GM12878 (cell line): ENCODE data around the gene GORASP1. TPM values are rescaled to one million over a fixed set of nuclear protein-coding genes. Genes with fewer than 3 reads are reported as not detected.

Experiments
- ATAC-seq: fragments of 200-7000 bp; cut with Tn5 transposase; 3 replicates; pipeline ENCODE4 v1.9.1; 2020; ENCODE audit warnings: mild to moderate bottlenecking, moderate library complexity
- BruUV-seq: library from RNA; stranded (reverse); fragments of 400-500 nt; replicated peaks from 2 replicates; lab custom pipeline; 2021; lab: Mats Ljungman, UMichigan
- CTCF ChIA-PET: fragments of 300-600 bp; sonication (Branson Sonifier 250); formaldehyde crosslinking; extraction: SDS; loops from one replicate; lab custom pipeline; 2021; ENCODE audit warnings: inconsistent platforms; lab: Yijun Ruan, JAX
- POLR2A ChIA-PET: fragments of 350-600 bp; formaldehyde crosslinking; extraction: SDS; loops from one replicate; lab custom pipeline; 2021; ENCODE audit warnings: inconsistent platforms; lab: Charles Lee
- RAD21 ChIA-PET: fragments of 300-600 bp; sonication (Branson Sonifier 250); formaldehyde crosslinking; loops from one replicate; lab custom pipeline; 2023; ENCODE audit warnings: antibody characterized with exemption; ENCODE audit not compliant: unreplicated experiment; lab: Charles Lee
- SMC1A ChIA-PET: fragments of 300-600 bp; sonication (Branson Sonifier 250); formaldehyde crosslinking; loops from one replicate; lab custom pipeline; 2023; ENCODE audit not compliant: unreplicated experiment, uncharacterized antibody; lab: Charles Lee
- DNase-seq: peaks from one replicate; pipeline ENCODE4 v3.0.0-alpha.2; 2011; ENCODE audit warnings: low read depth, low spot score
- FAIRE-seq: peaks from 3 replicates; lab custom pipeline; 2011; peaks lifted over from hg19 to GRCh38; lab: Jason Lieb, UNC
- H2AFZ ChIP-seq: 2 replicates; pipeline ENCODE4 v1.6.0; 2011; ENCODE audit warnings: low read depth, low read length, control low read depth; ENCODE audit not compliant: control insufficient read depth
- H3K27ac ChIP-seq: 2 replicates; pipeline ENCODE4 v1.5.1; 2011; ENCODE audit warnings: control low read depth; ENCODE audit not compliant: control insufficient read depth, insufficient read depth
- H3K27me3 ChIP-seq, 2 experiments: replicated peaks in 1 of 2; 2 replicates each; pipeline versions ENCODE4 v1.6.0 to v1.6.1; 2011; ENCODE audit warnings: low read length in 1 of 2; ENCODE audit not compliant: control insufficient read depth in 2 of 2, insufficient read depth in 2 of 2
- H3K36me3 ChIP-seq, 2 experiments: 2 replicates each; pipeline ENCODE4 v1.5.1; 2011; ENCODE audit warnings: low read length in 1 of 2; ENCODE audit not compliant: control insufficient read depth in 2 of 2, insufficient read depth in 2 of 2
- H3K4me1 ChIP-seq: 2 replicates; pipeline ENCODE4 v1.6.1; 2011; ENCODE audit warnings: mild to moderate bottlenecking, low read length, moderate library complexity, mixed read lengths; ENCODE audit not compliant: control insufficient read depth, insufficient read depth
- H3K4me2 ChIP-seq: 2 replicates; pipeline ENCODE4 v1.6.0; 2011; ENCODE audit warnings: control low read depth; ENCODE audit not compliant: control insufficient read depth, insufficient read depth
- H3K4me3 ChIP-seq: fragments of 200-600 bp; sonication (generic); 2 replicates; pipeline ENCODE4 v1.5.1; 2016
- H3K79me2 ChIP-seq: 2 replicates; pipeline ENCODE4 v1.6.0; 2011; ENCODE audit warnings: low read length; ENCODE audit not compliant: control insufficient read depth, insufficient read depth
- H3K9ac ChIP-seq: 2 replicates; pipeline ENCODE4 v1.8.0; 2011; ENCODE audit warnings: low read length, control low read depth, mixed read lengths; ENCODE audit not compliant: control insufficient read depth, insufficient read depth
- H3K9me3 ChIP-seq: replicated peaks from 3 replicates; pipeline ENCODE4 v1.5.1; 2011; ENCODE audit warnings: mild to moderate bottlenecking, low read length; ENCODE audit not compliant: control insufficient read depth, insufficient read depth
- H4K20me1 ChIP-seq: 2 replicates; pipeline ENCODE4 v1.6.0; 2011; ENCODE audit not compliant: control insufficient read depth, insufficient read depth
- EGR1 ChIP-seq, 2 experiments: IDR thresholded peaks; 1 replicate in 1 of 2; 2 replicates in 1 of 2; pipeline ENCODE4 v1.6.1; 2011 to 2012; ENCODE audit warnings: low read depth in 2 of 2, low read length in 2 of 2, borderline replicate concordance in 1 of 2, mild to moderate bottlenecking in 1 of 2, moderate library complexity in 1 of 2
- JUNB ChIP-seq: IDR thresholded peaks from 2 replicates; pipeline ENCODE4 v1.6.1; 2016; ENCODE audit warnings: antibody characterized with exemption, mild to moderate bottlenecking
- MEF2B ChIP-seq: fragments of 450-650 bp; IDR thresholded peaks from 2 replicates; pipeline ENCODE4 v1.6.1; 2018; ENCODE audit warnings: mild to moderate bottlenecking, moderate library complexity; ENCODE audit not compliant: partially characterized antibody, poor library complexity, severe bottlenecking
- RUNX3 ChIP-seq: IDR thresholded peaks from 2 replicates; pipeline ENCODE4 v1.6.1; 2012; ENCODE audit warnings: low read length, inconsistent platforms
- TBL1XR1 ChIP-seq: IDR thresholded peaks from 2 replicates; pipeline ENCODE4 v1.6.1; 2012; ENCODE audit warnings: low read depth, low read length, improper control_type of control experiment
- YBX1 ChIP-seq: fragments of 450-650 bp; IDR thresholded peaks from 2 replicates; pipeline ENCODE4 v1.6.1; 2016; ENCODE audit warnings: antibody characterized with exemption
- WGBS: methylation state at CpG from one replicate; pipeline ENCODE4 v1.1.6; 2016; ENCODE audit warnings: low lambda C conversion rate; ENCODE audit not compliant: insufficient replicate concordance, insufficient coverage; ENCODE audit errors: missing lambda C conversion rate; 5-methylcytosine and 5-hydroxymethylcytosine counted together
- in situ Hi-C: fragments of 300-500 bp; cut with MboI; formaldehyde crosslinking; loops from 9 replicates; pipeline ENCODE4 v1.14.3; 2018; ENCODE audit warnings: mixed read lengths
- intact Hi-C: fragments of 100-400 bp; cut with micrococcal nuclease; formaldehyde crosslinking; loops from one replicate; pipeline ENCODE4 v1.14.2; 2022; ENCODE audit not compliant: unreplicated experiment
- polyA plus RNA-seq, 11 experiments: library from polyadenylated mRNA; depleted of rRNA in 4 of 11; unstranded in 6 of 11; stranded (reverse) in 5 of 11; fragments of >200 nt; fragmentation: Nextera tagmentation in 4 of 11; fragmentation: Illumina TruSeq in 1 of 11; extraction: Ambion mirVana in 4 of 11; extraction: Trizol in 1 of 11; gene quantifications; 1 replicate in 1 of 11; 2 replicates in 10 of 11; pipeline versions ENCODE4 v1.2.1 to v1.2.3, GENCODE V29; 2011 to 2016; ENCODE audit warnings: inconsistent platforms in 2 of 11, missing spikeins in 2 of 11, low read depth in 1 of 11
- total RNA-seq, 4 experiments: library from RNA; depleted of rRNA in 3 of 4; stranded (reverse); fragments of >200 nt in 3 of 4; fragmentation: Illumina TruSeq in 1 of 4; extraction: Trizol in 1 of 4; gene quantifications; 2 replicates each; pipeline versions ENCODE4 v1.2.1 to v1.2.3, GENCODE V29; 2013 to 2021
- TF ChIP-seq, protein P1 (sequence below): fragments of 450-650 bp; formaldehyde crosslinking; IDR thresholded peaks from 2 replicates; pipeline ENCODE4 v1.5.0; 2022; ENCODE audit warnings: mild to moderate bottlenecking, missing genetic modification characterization
- TF ChIP-seq, protein P2 (sequence below): fragments of 450-650 bp; IDR thresholded peaks from 2 replicates; pipeline ENCODE4 v1.6.1; 2016; ENCODE audit warnings: mild to moderate bottlenecking, moderate library complexity, borderline replicate concordance

Gene GORASP1
- total and polyA plus RNA-seq, 10 of the 15 experiments (the other 5 are each of a cell fraction or from before 2014, with no cell fraction given): 3.6 to 32.7 (median 23.2) TPM

DNA sequence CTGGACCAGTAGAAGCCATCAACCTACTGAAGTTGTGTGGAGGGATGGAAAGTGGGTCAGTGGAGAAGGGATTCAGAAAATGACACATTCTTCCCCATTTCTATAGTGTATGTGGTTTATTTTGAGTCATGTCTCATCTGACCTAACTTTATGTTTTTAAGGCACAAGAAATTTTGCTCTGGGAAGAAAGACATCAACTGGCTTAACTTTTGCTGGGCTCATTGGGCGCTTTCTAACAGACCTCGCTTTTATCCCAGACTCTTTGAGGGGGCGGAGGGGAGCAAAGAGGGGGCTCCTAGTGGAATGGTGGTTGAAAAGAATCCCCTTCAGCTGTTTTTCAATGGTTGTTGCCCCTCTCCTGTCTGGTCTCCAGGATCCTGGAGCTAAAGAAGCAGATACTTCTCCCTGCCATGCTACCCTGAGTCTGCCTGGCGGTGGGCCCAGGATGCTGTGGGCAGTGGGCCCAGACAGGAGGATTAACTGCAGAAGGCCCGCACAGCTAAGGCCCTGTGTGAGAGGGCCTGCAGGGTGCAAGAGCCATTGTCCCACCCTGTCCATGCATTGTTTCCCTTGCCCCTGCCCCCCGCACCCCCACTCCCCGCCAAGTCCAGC, 31.5 kb upstream of the GORASP1 start:
- ChIA-PET CTCF (interaction anchor here (0.6 to 0.7 kb wide), 3 partner anchors 11 to 400 kb away, joined by 3 to 5 read pairs (median 3); no protein-coding TSS in a partner anchor), POLR2A (no interaction called here)

More for the DNA sequence above, 31.5 kb upstream of the GORASP1 start:
- TF ChIP-seq, protein P1, sequence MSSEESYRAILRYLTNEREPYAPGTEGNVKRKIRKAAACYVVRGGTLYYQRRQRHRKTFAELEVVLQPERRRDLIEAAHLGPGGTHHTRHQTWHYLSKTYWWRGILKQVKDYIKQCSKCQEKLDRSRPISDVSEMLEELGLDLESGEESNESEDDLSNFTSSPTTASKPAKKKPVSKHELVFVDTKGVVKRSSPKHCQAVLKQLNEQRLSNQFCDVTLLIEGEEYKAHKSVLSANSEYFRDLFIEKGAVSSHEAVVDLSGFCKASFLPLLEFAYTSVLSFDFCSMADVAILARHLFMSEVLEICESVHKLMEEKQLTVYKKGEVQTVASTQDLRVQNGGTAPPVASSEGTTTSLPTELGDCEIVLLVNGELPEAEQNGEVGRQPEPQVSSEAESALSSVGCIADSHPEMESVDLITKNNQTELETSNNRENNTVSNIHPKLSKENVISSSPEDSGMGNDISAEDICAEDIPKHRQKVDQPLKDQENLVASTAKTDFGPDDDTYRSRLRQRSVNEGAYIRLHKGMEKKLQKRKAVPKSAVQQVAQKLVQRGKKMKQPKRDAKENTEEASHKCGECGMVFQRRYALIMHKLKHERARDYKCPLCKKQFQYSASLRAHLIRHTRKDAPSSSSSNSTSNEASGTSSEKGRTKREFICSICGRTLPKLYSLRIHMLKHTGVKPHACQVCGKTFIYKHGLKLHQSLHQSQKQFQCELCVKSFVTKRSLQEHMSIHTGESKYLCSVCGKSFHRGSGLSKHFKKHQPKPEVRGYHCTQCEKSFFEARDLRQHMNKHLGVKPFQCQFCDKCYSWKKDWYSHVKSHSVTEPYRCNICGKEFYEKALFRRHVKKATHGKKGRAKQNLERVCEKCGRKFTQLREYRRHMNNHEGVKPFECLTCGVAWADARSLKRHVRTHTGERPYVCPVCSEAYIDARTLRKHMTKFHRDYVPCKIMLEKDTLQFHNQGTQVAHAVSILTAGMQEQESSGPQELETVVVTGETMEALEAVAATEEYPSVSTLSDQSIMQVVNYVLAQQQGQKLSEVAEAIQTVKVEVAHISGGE (CRISPR knock-in tag): no peak
- TF ChIP-seq MEF2B (no peak), JUNB (peak; percentile 42; the same call in 1 of the 2 replicates), RUNX3 (peak; percentile 43; the same call in 1 of the 2 replicates), EGR1 (IDR thresholded peaks at IDR 0.05; ENCODE audit: borderline replicate concordance in 1 of 2, low read depth in 2 of 2, low read length in 2 of 2) (no peak), TBL1XR1 (no peak), YBX1 (no peak)
- TF ChIP-seq, protein P2, sequence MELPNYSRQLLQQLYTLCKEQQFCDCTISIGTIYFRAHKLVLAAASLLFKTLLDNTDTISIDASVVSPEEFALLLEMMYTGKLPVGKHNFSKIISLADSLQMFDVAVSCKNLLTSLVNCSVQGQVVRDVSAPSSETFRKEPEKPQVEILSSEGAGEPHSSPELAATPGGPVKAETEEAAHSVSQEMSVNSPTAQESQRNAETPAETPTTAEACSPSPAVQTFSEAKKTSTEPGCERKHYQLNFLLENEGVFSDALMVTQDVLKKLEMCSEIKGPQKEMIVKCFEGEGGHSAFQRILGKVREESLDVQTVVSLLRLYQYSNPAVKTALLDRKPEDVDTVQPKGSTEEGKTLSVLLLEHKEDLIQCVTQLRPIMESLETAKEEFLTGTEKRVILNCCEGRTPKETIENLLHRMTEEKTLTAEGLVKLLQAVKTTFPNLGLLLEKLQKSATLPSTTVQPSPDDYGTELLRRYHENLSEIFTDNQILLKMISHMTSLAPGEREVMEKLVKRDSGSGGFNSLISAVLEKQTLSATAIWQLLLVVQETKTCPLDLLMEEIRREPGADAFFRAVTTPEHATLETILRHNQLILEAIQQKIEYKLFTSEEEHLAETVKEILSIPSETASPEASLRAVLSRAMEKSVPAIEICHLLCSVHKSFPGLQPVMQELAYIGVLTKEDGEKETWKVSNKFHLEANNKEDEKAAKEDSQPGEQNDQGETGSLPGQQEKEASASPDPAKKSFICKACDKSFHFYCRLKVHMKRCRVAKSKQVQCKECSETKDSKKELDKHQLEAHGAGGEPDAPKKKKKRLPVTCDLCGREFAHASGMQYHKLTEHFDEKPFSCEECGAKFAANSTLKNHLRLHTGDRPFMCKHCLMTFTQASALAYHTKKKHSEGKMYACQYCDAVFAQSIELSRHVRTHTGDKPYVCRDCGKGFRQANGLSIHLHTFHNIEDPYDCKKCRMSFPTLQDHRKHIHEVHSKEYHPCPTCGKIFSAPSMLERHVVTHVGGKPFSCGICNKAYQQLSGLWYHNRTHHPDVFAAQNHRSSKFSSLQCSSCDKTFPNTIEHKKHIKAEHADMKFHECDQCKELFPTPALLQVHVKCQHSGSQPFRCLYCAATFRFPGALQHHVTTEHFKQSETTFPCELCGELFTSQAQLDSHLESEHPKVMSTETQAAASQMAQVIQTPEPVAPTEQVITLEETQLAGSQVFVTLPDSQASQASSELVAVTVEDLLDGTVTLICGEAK: no peak
- DNase-seq (no peak), ATAC-seq (peak; percentile 7; the same call in 2 of the 3 replicates), FAIRE-seq (no peak)
- WGBS: 91% methylated on average over 5 of the region's 7 CpGs
- Histone ChIP-seq H4K20me1 (no peaks in the 10 kb centered on the region; the same call in 1 of the 2 replicates), H3K4me1 (no peaks in the 10 kb centered on the region; the same call in 1 of the 2 replicates), H3K4me2 (no peak overlapping the region), H3K27ac (no peak overlapping the region), H2AFZ (no peak overlapping the region), H3K36me3 (peaks cover 15 to 22% of the 10 kb centered on the region in 2 experiments), H3K79me2 (peaks cover 5% of the 10 kb centered on the region), H3K4me3 (no peak overlapping the region), H3K9me3 (no peaks in the 10 kb centered on the region), H3K9ac (no peak overlapping the region), H3K27me3 (no peaks in the 10 kb centered on the region)
- intact Hi-C loops (no loop called here), in situ Hi-C loops (no loop called here)
- RAD21 ChIA-PET: no interaction called here
- no TSS peak for BruUV-seq
- SMC1A ChIA-PET: interaction anchor here (1.2 kb wide), 1 partner anchor 12 kb away, joined by 3 read pairs; no protein-coding TSS in a partner anchor
